Measurements from ENCODE around the gene BRD3OS. TPM values are rescaled to one million over a fixed set of nuclear protein-coding genes. Genes with fewer than 3 reads are reported as not detected.

The BRD3OS gene
- total RNA-seq, 2 experiments from 2014 or later: 13.7 to 21.6 TPM

DNA sequence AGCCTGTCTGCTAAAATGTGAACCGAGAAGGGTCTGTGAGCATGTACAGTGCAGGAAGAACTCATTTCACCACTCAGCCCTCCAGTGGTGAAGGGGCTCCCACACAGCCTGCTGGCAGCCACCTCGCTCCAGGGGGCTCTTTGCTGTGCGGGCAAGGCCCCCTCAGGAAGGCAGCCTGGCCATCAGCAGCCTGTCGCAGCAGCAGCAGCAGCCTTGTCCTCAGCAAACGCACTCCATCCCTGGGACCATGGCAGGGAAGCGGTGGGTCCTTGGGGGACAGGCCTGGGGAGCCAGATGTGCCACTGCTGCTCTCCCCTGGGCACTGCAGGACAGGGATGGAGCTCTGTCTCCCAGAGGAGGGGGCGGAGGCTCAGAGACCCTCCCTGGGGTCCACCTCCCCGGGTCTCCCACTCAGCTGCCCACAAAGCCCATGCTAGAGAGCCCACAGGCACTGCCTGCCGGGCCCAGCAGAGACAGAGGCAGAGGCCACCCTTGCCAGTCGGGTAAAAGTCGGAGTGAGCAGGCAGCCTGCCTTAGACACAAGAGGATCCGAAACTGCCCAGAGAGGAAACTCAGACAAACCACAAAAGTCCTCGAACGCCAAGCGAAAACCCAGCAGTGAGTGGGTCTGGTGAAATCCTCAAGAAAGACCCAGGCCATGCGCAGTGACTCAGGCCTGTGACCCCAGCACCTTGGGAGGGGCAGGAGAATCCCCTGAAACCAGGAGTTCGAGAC is 34.5 kb downstream of the BRD3OS start:
- intact Hi-C loops (cut with micrococcal nuclease; ENCODE audit: unreplicated experiment): no loop called here
- H3K27ac ChIP-seq (ENCODE audit: low read depth, low read length, poor library complexity, severe bottlenecking): no peak overlapping the region
- H3K36me3 ChIP-seq (ENCODE audit: insufficient read depth, low read length): no peaks in the 10 kb centered on the region
- no peaks in the 10 kb centered on the region for H3K9me2 ChIP-seq (ENCODE audit: insufficient read depth, low read length)
- no peak overlapping the region for H2AFZ ChIP-seq (ENCODE audit: low read length)
- peaks cover 14% of the 10 kb centered on the region for H3K4me1 ChIP-seq (ENCODE audit: insufficient read depth, low read length, poor library complexity, severe bottlenecking)
- H3K79me2 ChIP-seq (ENCODE audit: insufficient read depth, low read depth, low read length): no peaks in the 10 kb centered on the region
- ChIA-PET CTCF (ENCODE audit: unreplicated experiment) (interaction anchor here (0.6 kb wide), 1 partner anchor 76 kb away, joined by 4 read pairs; the partner anchor contains the start of gene WDR5), POLR2A (interaction anchor here (0.6 kb wide), 1 partner anchor 32 kb away, joined by 6 read pairs; no protein-coding TSS in a partner anchor)
- H3K9me3 ChIP-seq (ENCODE audit: low read length): no peaks in the 10 kb centered on the region
- DNase-seq (ENCODE audit: low spot score): peak; percentile 76
- TF ChIP-seq, protein P1, sequence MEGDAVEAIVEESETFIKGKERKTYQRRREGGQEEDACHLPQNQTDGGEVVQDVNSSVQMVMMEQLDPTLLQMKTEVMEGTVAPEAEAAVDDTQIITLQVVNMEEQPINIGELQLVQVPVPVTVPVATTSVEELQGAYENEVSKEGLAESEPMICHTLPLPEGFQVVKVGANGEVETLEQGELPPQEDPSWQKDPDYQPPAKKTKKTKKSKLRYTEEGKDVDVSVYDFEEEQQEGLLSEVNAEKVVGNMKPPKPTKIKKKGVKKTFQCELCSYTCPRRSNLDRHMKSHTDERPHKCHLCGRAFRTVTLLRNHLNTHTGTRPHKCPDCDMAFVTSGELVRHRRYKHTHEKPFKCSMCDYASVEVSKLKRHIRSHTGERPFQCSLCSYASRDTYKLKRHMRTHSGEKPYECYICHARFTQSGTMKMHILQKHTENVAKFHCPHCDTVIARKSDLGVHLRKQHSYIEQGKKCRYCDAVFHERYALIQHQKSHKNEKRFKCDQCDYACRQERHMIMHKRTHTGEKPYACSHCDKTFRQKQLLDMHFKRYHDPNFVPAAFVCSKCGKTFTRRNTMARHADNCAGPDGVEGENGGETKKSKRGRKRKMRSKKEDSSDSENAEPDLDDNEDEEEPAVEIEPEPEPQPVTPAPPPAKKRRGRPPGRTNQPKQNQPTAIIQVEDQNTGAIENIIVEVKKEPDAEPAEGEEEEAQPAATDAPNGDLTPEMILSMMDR (conservative IDR thresholded peaks at IDR 0.05; ENCODE audit: low read length): peak; percentile 51
- no peak for TF ChIP-seq EZH2phosphoT487 (IDR thresholded peaks at IDR 0.05; ENCODE audit: borderline replicate concordance, low read depth, low read length)
- no peak overlapping the region for H3K4me3 ChIP-seq (ENCODE audit: low read depth, low read length, poor library complexity, severe bottlenecking)
- peak overlapping the region; percentile 33 for H3K4me2 ChIP-seq (ENCODE audit: low read length)
- no TSS peak for BruUV-seq (replicated peaks)
- peaks cover 19% of the 10 kb centered on the region for H4K20me1 ChIP-seq (ENCODE audit: insufficient read depth, low read length)

DNA sequence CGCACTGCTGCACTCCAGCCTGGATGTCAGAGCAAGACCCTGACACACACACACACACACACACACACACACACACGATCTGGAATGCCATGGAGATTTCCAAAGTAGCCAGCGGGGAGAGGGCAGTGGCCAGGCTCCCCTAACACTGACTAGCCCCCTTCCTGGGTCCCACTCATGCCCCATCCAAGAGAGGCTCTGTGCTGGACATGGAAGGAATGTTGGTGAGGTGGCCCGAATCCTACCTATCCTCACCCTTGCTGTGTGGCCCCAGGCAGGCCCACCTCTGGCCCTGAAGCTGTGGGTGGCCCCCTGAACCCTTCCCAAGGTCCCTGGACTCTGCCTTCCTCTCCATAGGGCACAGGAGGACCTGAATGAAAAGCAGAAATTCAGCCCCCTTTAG is 35.3 kb downstream of the BRD3OS start:
- Histone ChIP-seq H3K36me3 (ENCODE audit: insufficient read depth, low read length) (no peaks in the 10 kb centered on the region), H3K4me2 (ENCODE audit: low read length) (peak overlapping the region; percentile 33; the same call in 1 of the 2 replicates), H3K27ac (ENCODE audit: low read depth, low read length, poor library complexity, severe bottlenecking) (no peak overlapping the region), H3K4me1 (ENCODE audit: insufficient read depth, low read length, poor library complexity, severe bottlenecking) (peaks cover 16% of the 10 kb centered on the region), H3K4me3 (ENCODE audit: low read depth, low read length, poor library complexity, severe bottlenecking) (no peak overlapping the region), H4K20me1 (ENCODE audit: insufficient read depth, low read length) (peaks cover 19% of the 10 kb centered on the region), H3K9me2 (ENCODE audit: insufficient read depth, low read length) (no peaks in the 10 kb centered on the region), H2AFZ (ENCODE audit: low read length) (no peak overlapping the region), H3K9me3 (ENCODE audit: low read length) (no peaks in the 10 kb centered on the region), H3K79me2 (ENCODE audit: insufficient read depth, low read depth, low read length) (no peaks in the 10 kb centered on the region)
- ChIA-PET POLR2A (interaction anchor here (0.6 kb wide), 1 partner anchor 33 kb away, joined by 6 read pairs; no protein-coding TSS in a partner anchor), CTCF (ENCODE audit: unreplicated experiment) (interaction anchor here (0.6 kb wide), 1 partner anchor 76 kb away, joined by 4 read pairs; the partner anchor contains the start of gene WDR5)
- TF ChIP-seq EZH2phosphoT487 (IDR thresholded peaks at IDR 0.05; ENCODE audit: borderline replicate concordance, low read depth, low read length): no peak
- TF ChIP-seq, protein P1 (conservative IDR thresholded peaks at IDR 0.05; ENCODE audit: low read length): no peak
- DNase-seq (ENCODE audit: low spot score): no peak
- intact Hi-C loops (cut with micrococcal nuclease; ENCODE audit: unreplicated experiment): no loop called here
- no TSS peak for BruUV-seq (replicated peaks)

Measured in OCI-LY7 (cell line).